SK-N-SH (cell line): ENCODE results near the gene MYH16. TPM values are rescaled to one million over a fixed set of nuclear protein-coding genes. Genes with fewer than 3 reads are reported as not detected.

Experiments used
- CTCF ChIA-PET: fragments of 300-600, 350-600 bp; formaldehyde crosslinking; extraction: SDS; loops from one replicate; lab custom pipeline; 2021; lab: Yijun Ruan, JAX
- POLR2A ChIA-PET: fragments of 350-600 bp; sonication (Branson Sonifier 250); formaldehyde crosslinking; extraction: SDS; loops from one replicate; lab custom pipeline; 2020; ENCODE audit warnings: antibody characterized with exemption, inconsistent platforms; lab: Yijun Ruan, JAX
- DNase-seq: peaks from one replicate; pipeline ENCODE4 v3.0.0; 2012
- H2AFZ ChIP-seq: fragments of 200-600 bp; sonication (generic); 2 replicates; pipeline ENCODE4 v1.8.1; 2016; ENCODE audit warnings: antibody characterized with exemption, mild to moderate bottlenecking, low read depth
- H3F3A ChIP-seq: fragments of 200-600 bp; sonication (generic); replicated peaks from 2 replicates; pipeline ENCODE3; 2016; ENCODE audit warnings: antibody characterized with exemption, mild to moderate bottlenecking; ENCODE audit not compliant: insufficient read depth
- H3K27ac ChIP-seq, 2 experiments: fragments of 200-500 bp in 1 of 2; fragments of 200-600 bp in 1 of 2; sonication (Bioruptor generic) in 1 of 2; sonication (generic), shearing (Covaris generic) in 1 of 2; 2 replicates each; pipeline versions ENCODE4 v1.5.1 to v1.6.1; 2014 to 2016; ENCODE audit warnings: low read depth in 2 of 2, inconsistent platforms in 1 of 2, low read length in 1 of 2, mild to moderate bottlenecking in 1 of 2, mixed read lengths in 1 of 2
- H3K27me3 ChIP-seq: fragments of 200-600 bp; sonication (generic), shearing (Covaris generic); 2 replicates; pipeline ENCODE4 v1.6.1; 2016; ENCODE audit warnings: mixed run types; ENCODE audit not compliant: insufficient read depth
- H3K36me3 ChIP-seq, 2 experiments: fragments of 200-500 bp in 1 of 2; fragments of 200-600 bp in 1 of 2; sonication (Bioruptor generic) in 1 of 2; sonication (generic) in 1 of 2; replicated peaks in 1 of 2; 2 replicates each; pipeline versions ENCODE3 to v1.5.1; 2014 to 2016; ENCODE audit warnings: low read length in 1 of 2, mild to moderate bottlenecking in 1 of 2; ENCODE audit not compliant: insufficient read depth in 2 of 2, control insufficient read depth in 1 of 2
- H3K4me1 ChIP-seq, 2 experiments: fragments of 200-500 bp in 1 of 2; fragments of 200-600 bp in 1 of 2; sonication (Bioruptor generic) in 1 of 2; sonication (generic), shearing (Covaris generic) in 1 of 2; 2 replicates each; pipeline versions ENCODE4 v1.5.1 to v1.6.1; 2014 to 2016; ENCODE audit warnings: low read depth in 1 of 2, low read length in 1 of 2, mixed run types in 1 of 2; ENCODE audit not compliant: insufficient read depth in 2 of 2, control insufficient read depth in 1 of 2
- H3K4me2 ChIP-seq: fragments of 200-600 bp; sonication (generic), shearing (Covaris generic); 2 replicates; pipeline ENCODE4 v1.6.1; 2017; ENCODE audit warnings: mixed run types
- H3K4me3 ChIP-seq, 2 experiments: fragments of 200-500 bp in 1 of 2; fragments of 200-600 bp in 1 of 2; sonication (Bioruptor generic) in 1 of 2; sonication (generic), shearing (Covaris generic) in 1 of 2; 2 replicates each; pipeline versions ENCODE4 v1.5.1 to v1.8.1; 2014 to 2016; ENCODE audit warnings: low read depth in 2 of 2, inconsistent platforms in 1 of 2, low read length in 1 of 2, mild to moderate bottlenecking in 1 of 2, mixed read lengths in 1 of 2, moderate library complexity in 1 of 2
- H3K79me2 ChIP-seq: fragments of 200-600 bp; sonication (generic); 2 replicates; pipeline ENCODE4 v1.8.1; 2017; ENCODE audit warnings: mild to moderate bottlenecking; ENCODE audit not compliant: insufficient read depth
- H3K9ac ChIP-seq: fragments of 200-600 bp; sonication (generic); 2 replicates; pipeline ENCODE4 v1.6.1; 2017; ENCODE audit warnings: mixed run types
- H3K9me2 ChIP-seq: fragments of 200-600 bp; sonication (generic); 2 replicates; pipeline ENCODE4 v1.6.1; 2017; ENCODE audit warnings: mixed run types
- H3K9me3 ChIP-seq: fragments of 200-600 bp; sonication (generic); 2 replicates; pipeline ENCODE4 v1.6.1; 2017; ENCODE audit warnings: mixed run types, mild to moderate bottlenecking, moderate library complexity
- H4K20me1 ChIP-seq: fragments of 200-600 bp; sonication (generic); 2 replicates; pipeline ENCODE4 v1.6.1; 2017; ENCODE audit warnings: mild to moderate bottlenecking, mixed run types; ENCODE audit not compliant: insufficient read depth
- CHD2 ChIP-seq: fragments of 150-350 bp; IDR thresholded peaks from 2 replicates; pipeline ENCODE4 v1.6.1; 2018; ENCODE audit warnings: low read length; ENCODE audit not compliant: partially characterized antibody
- ELF1 ChIP-seq: IDR thresholded peaks from 2 replicates; pipeline ENCODE4 v1.4.0; 2012
- EP300 ChIP-seq, 2 experiments: IDR thresholded peaks; 2 replicates each; pipeline versions ENCODE4 v1.4.0 to v1.6.1; 2012; ENCODE audit warnings: borderline replicate concordance in 1 of 2, low read depth in 1 of 2, low read length in 1 of 2
- EZH2phosphoT487 ChIP-seq: fragments of 200-600 bp; sonication (generic); IDR thresholded peaks from 2 replicates; pipeline ENCODE4 v1.6.1; 2017; ENCODE audit warnings: low read depth, mixed run types, mild to moderate bottlenecking, antibody characterized with exemption, moderate library complexity, borderline replicate concordance
- FOSL2 ChIP-seq: IDR thresholded peaks from 2 replicates; pipeline ENCODE4 v1.4.0; 2012; ENCODE audit warnings: low read depth, mild to moderate bottlenecking, moderate library complexity, borderline replicate concordance
- FOXJ3 ChIP-seq: sonication (generic); formaldehyde crosslinking; IDR thresholded peaks from 2 replicates; pipeline ENCODE4 v1.5.1; 2020; ENCODE audit warnings: mild to moderate bottlenecking, missing genetic modification reagents
- GATA2 ChIP-seq: sonication (generic); formaldehyde crosslinking; IDR thresholded peaks from 2 replicates; pipeline ENCODE4 v1.5.0; 2020; ENCODE audit warnings: mild to moderate bottlenecking, missing genetic modification reagents
- MEF2A ChIP-seq: IDR thresholded peaks from 2 replicates; pipeline ENCODE4 v1.4.0; 2012; ENCODE audit warnings: low read depth, borderline replicate concordance
- NFIC ChIP-seq: IDR thresholded peaks from 2 replicates; pipeline ENCODE4 v1.4.0; 2012; ENCODE audit warnings: borderline replicate concordance
- RAD21 ChIP-seq: IDR thresholded peaks from 2 replicates; pipeline ENCODE4 v1.6.1; 2012; ENCODE audit warnings: mild to moderate bottlenecking, low read length
- RCOR1 ChIP-seq: fragments of 150-350 bp; IDR thresholded peaks from 2 replicates; pipeline ENCODE4 v1.6.1; 2017; ENCODE audit warnings: antibody characterized with exemption, low read length
- RFX5 ChIP-seq: IDR thresholded peaks from 2 replicates; pipeline ENCODE4 v1.6.1; 2012; ENCODE audit warnings: mild to moderate bottlenecking, improper control_type of control experiment, low read length
- TCF12 ChIP-seq: IDR thresholded peaks from 2 replicates; pipeline ENCODE4 v1.4.0; 2012
- WGBS: methylation state at CpG from one replicate; pipeline ENCODE4 v1.1.6; 2017; ENCODE audit warnings: low lambda C conversion rate; 5-methylcytosine and 5-hydroxymethylcytosine counted together
- polyA plus RNA-seq, 3 experiments: library from polyadenylated mRNA; depleted of rRNA; stranded (reverse); fragments of >200 nt; gene quantifications; 2 replicates each; pipeline ENCODE4 v1.2.3, GENCODE V29; 2012
- TF ChIP-seq, protein P1 (sequence below): fragments of 200-600 bp; sonication (generic); IDR thresholded peaks from 2 replicates; pipeline ENCODE4 v1.6.1; 2017; ENCODE audit warnings: antibody characterized with exemption, mild to moderate bottlenecking, moderate library complexity
- TF ChIP-seq, protein P2 (sequence below): IDR thresholded peaks from 2 replicates; pipeline ENCODE4 v1.4.0; 2012; ENCODE audit warnings: low read depth, borderline replicate concordance
- TF ChIP-seq, protein P3 (sequence below): IDR thresholded peaks from 2 replicates; pipeline ENCODE4; 2012
- TF ChIP-seq, protein P4 (sequence below): IDR thresholded peaks from 2 replicates; pipeline ENCODE4 v1.6.1; 2012; ENCODE audit warnings: mild to moderate bottlenecking, low read depth, low read length, moderate library complexity

Gene MYH16
- polyA plus RNA-seq, 1 of the 3 experiments (the other 2 are of a cell fraction), result 0.41 TPM

DNA sequence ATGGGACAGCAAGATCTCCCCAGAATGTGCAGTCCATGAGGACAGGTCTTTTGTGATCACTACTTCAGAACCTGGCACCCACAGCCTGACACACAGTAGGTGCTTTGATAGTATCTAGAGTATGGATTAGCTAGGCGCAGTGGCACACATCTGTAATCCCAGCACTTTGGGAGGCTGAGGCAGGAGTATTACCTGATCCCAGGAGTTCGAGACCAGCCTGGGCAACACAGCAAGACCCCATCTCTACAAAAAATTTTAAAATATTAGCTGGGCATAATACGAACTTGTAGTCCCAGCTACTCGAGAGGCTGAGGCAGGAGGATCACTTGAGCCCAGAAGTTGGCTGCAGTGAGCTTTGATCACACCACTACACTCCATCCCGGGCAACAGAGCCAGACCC lies 79.6 kb downstream of the MYH16 start:
- Histone ChIP-seq H3K9me2 (no peaks in the 10 kb centered on the region), H3K4me1 (no peaks in the 10 kb centered on the region), H3K9me3 (no peaks in the 10 kb centered on the region), H3K79me2 (peaks cover 6% of the 10 kb centered on the region; the same call in 1 of the 2 replicates), H3K27ac (no peak overlapping the region), H2AFZ (no peak overlapping the region), H3K36me3 (peaks cover 44 to 68% of the 10 kb centered on the region in 2 experiments), H3K4me2 (no peak overlapping the region), H3K27me3 (no peaks in the 10 kb centered on the region), H3K9ac (no peak overlapping the region), H3F3A (no peaks in the 10 kb centered on the region), H4K20me1 (no peaks in the 10 kb centered on the region), H3K4me3 (no peak overlapping the region)
- WGBS, result 94% methylated on average over 5 of the region's 5 CpGs
- CTCF ChIA-PET, result interaction anchor here (1.8 kb wide), 1 partner anchor 14 kb away, joined by 5 read pairs; no protein-coding TSS in a partner anchor
- no peak for DNase-seq
- TF ChIP-seq, protein P1, sequence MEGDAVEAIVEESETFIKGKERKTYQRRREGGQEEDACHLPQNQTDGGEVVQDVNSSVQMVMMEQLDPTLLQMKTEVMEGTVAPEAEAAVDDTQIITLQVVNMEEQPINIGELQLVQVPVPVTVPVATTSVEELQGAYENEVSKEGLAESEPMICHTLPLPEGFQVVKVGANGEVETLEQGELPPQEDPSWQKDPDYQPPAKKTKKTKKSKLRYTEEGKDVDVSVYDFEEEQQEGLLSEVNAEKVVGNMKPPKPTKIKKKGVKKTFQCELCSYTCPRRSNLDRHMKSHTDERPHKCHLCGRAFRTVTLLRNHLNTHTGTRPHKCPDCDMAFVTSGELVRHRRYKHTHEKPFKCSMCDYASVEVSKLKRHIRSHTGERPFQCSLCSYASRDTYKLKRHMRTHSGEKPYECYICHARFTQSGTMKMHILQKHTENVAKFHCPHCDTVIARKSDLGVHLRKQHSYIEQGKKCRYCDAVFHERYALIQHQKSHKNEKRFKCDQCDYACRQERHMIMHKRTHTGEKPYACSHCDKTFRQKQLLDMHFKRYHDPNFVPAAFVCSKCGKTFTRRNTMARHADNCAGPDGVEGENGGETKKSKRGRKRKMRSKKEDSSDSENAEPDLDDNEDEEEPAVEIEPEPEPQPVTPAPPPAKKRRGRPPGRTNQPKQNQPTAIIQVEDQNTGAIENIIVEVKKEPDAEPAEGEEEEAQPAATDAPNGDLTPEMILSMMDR, result no peak
- TF ChIP-seq EZH2phosphoT487 (no peak), ELF1 (no peak), RFX5 (no peak), RCOR1 (no peak), FOXJ3 (no peak), CHD2 (no peak), RAD21 (no peak), FOSL2 (no peak), EP300 (IDR thresholded peaks at IDR 0.05; ENCODE audit: borderline replicate concordance in 1 of 2, low read depth in 1 of 2, low read length in 1 of 2) (no peak), TCF12 (no peak), MEF2A (no peak), GATA2 (CRISPR knock-in tag) (no peak), NFIC (no peak)
- TF ChIP-seq, protein P2, sequence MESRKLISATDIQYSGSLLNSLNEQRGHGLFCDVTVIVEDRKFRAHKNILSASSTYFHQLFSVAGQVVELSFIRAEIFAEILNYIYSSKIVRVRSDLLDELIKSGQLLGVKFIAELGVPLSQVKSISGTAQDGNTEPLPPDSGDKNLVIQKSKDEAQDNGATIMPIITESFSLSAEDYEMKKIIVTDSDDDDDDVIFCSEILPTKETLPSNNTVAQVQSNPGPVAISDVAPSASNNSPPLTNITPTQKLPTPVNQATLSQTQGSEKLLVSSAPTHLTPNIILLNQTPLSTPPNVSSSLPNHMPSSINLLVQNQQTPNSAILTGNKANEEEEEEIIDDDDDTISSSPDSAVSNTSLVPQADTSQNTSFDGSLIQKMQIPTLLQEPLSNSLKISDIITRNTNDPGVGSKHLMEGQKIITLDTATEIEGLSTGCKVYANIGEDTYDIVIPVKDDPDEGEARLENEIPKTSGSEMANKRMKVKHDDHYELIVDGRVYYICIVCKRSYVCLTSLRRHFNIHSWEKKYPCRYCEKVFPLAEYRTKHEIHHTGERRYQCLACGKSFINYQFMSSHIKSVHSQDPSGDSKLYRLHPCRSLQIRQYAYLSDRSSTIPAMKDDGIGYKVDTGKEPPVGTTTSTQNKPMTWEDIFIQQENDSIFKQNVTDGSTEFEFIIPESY, result no peak
- TF ChIP-seq, protein P3, sequence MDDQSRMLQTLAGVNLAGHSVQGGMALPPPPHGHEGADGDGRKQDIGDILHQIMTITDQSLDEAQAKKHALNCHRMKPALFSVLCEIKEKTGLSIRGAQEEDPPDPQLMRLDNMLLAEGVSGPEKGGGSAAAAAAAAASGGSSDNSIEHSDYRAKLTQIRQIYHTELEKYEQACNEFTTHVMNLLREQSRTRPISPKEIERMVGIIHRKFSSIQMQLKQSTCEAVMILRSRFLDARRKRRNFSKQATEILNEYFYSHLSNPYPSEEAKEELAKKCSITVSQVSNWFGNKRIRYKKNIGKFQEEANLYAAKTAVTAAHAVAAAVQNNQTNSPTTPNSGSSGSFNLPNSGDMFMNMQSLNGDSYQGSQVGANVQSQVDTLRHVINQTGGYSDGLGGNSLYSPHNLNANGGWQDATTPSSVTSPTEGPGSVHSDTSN, result no peak
- TF ChIP-seq, protein P4, sequence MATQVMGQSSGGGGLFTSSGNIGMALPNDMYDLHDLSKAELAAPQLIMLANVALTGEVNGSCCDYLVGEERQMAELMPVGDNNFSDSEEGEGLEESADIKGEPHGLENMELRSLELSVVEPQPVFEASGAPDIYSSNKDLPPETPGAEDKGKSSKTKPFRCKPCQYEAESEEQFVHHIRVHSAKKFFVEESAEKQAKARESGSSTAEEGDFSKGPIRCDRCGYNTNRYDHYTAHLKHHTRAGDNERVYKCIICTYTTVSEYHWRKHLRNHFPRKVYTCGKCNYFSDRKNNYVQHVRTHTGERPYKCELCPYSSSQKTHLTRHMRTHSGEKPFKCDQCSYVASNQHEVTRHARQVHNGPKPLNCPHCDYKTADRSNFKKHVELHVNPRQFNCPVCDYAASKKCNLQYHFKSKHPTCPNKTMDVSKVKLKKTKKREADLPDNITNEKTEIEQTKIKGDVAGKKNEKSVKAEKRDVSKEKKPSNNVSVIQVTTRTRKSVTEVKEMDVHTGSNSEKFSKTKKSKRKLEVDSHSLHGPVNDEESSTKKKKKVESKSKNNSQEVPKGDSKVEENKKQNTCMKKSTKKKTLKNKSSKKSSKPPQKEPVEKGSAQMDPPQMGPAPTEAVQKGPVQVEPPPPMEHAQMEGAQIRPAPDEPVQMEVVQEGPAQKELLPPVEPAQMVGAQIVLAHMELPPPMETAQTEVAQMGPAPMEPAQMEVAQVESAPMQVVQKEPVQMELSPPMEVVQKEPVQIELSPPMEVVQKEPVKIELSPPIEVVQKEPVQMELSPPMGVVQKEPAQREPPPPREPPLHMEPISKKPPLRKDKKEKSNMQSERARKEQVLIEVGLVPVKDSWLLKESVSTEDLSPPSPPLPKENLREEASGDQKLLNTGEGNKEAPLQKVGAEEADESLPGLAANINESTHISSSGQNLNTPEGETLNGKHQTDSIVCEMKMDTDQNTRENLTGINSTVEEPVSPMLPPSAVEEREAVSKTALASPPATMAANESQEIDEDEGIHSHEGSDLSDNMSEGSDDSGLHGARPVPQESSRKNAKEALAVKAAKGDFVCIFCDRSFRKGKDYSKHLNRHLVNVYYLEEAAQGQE, result no peak
- POLR2A ChIA-PET, result no interaction called here
